Keratinocyte (primary cell): ENCODE measurements around the gene HSPB9. TPM values are rescaled to one million over a fixed set of nuclear protein-coding genes. Genes with fewer than 3 reads are reported as not detected.

Experiments
- DNase-seq: peaks from one replicate; pipeline ENCODE4 v3.0.0-alpha.2; 2011; ENCODE audit warnings: low read depth, missing footprints, low spot score
- FAIRE-seq: peaks from 2 replicates; lab custom pipeline; 2011; peaks lifted over from hg19 to GRCh38; lab: Jason Lieb, UNC
- H2AFZ ChIP-seq: 2 replicates; pipeline ENCODE4 v1.6.0; 2012; ENCODE audit warnings: low read length, control low read depth, inconsistent platforms; ENCODE audit not compliant: control insufficient read depth
- H3K27ac ChIP-seq: 2 replicates; pipeline ENCODE4 v1.5.1; 2011; ENCODE audit warnings: low read length; ENCODE audit not compliant: control insufficient read depth, insufficient read depth
- H3K27me3 ChIP-seq: 3 replicates; pipeline ENCODE4 v1.6.0; 2011; ENCODE audit warnings: low read length; ENCODE audit not compliant: control insufficient read depth, insufficient read depth; ENCODE audit errors: extremely low read depth
- H3K36me3 ChIP-seq, 2 experiments: 2 replicates in 1 of 2; 3 replicates in 1 of 2; pipeline ENCODE4 v1.5.1; 2011; ENCODE audit warnings: low read length in 2 of 2, mild to moderate bottlenecking in 1 of 2; ENCODE audit not compliant: control insufficient read depth in 2 of 2, insufficient read depth in 2 of 2; ENCODE audit errors: extremely low read depth in 1 of 2
- H3K4me1 ChIP-seq: 3 replicates; pipeline ENCODE4 v1.5.1; 2011; ENCODE audit warnings: low read length; ENCODE audit not compliant: control insufficient read depth, insufficient read depth; ENCODE audit errors: extremely low read depth
- H3K4me2 ChIP-seq: 3 replicates; pipeline ENCODE4 v1.6.0; 2011; ENCODE audit warnings: low read depth, low read length; ENCODE audit not compliant: control insufficient read depth, insufficient read depth; ENCODE audit errors: extremely low read depth
- H3K4me3 ChIP-seq, 3 experiments: fragments of 200-600 bp in 1 of 3; sonication (generic) in 1 of 3; 2 replicates in 2 of 3; 3 replicates in 1 of 3; pipeline ENCODE4 v1.5.1; 2011 to 2016; ENCODE audit warnings: low read length in 3 of 3, mild to moderate bottlenecking in 3 of 3, control low read depth in 2 of 3, inconsistent platforms in 1 of 3, low read depth in 1 of 3, mixed read lengths in 1 of 3, mixed run types in 1 of 3, moderate library complexity in 1 of 3; ENCODE audit not compliant: control insufficient read depth in 2 of 3, insufficient read depth in 2 of 3; ENCODE audit errors: extremely low read depth in 1 of 3
- H3K79me2 ChIP-seq: 2 replicates; pipeline ENCODE4 v1.6.0; 2012; ENCODE audit warnings: low read length; ENCODE audit not compliant: control insufficient read depth, insufficient read depth
- H3K9ac ChIP-seq: 3 replicates; pipeline ENCODE4 v1.6.0; 2011; ENCODE audit warnings: low read length; ENCODE audit not compliant: control insufficient read depth, insufficient read depth; ENCODE audit errors: extremely low read depth
- H3K9me1 ChIP-seq: 3 replicates; pipeline ENCODE4 v1.6.0; 2011; ENCODE audit warnings: low read length; ENCODE audit not compliant: control insufficient read depth, insufficient read depth; ENCODE audit errors: extremely low read depth
- H3K9me3 ChIP-seq: 2 replicates; pipeline ENCODE4 v1.5.1; 2012; ENCODE audit warnings: low read depth, low read length; ENCODE audit not compliant: control insufficient read depth
- H4K20me1 ChIP-seq: 3 replicates; pipeline ENCODE4 v1.6.0; 2011; ENCODE audit warnings: low read length; ENCODE audit not compliant: control insufficient read depth, insufficient read depth; ENCODE audit errors: extremely low read depth
- CTCF ChIP-seq, 3 experiments: IDR thresholded peaks in 1 of 3; conservative IDR thresholded peaks in 1 of 3; optimal IDR thresholded peaks in 1 of 3; 2 replicates in 2 of 3; 3 replicates in 1 of 3; pipeline versions ENCODE3 to v1.5.1; 2011; ENCODE audit warnings: low read length in 3 of 3, mild to moderate bottlenecking in 3 of 3, moderate library complexity in 2 of 3, control low read depth in 1 of 3, inconsistent platforms in 1 of 3; ENCODE audit not compliant: insufficient read depth in 2 of 3; ENCODE audit errors: extremely low read depth in 1 of 3
- EZH2 ChIP-seq: IDR thresholded peaks from one replicate; pipeline ENCODE4 v1.6.1; 2012; ENCODE audit warnings: inconsistent platforms, mild to moderate bottlenecking, low read length, moderate library complexity
- dilution Hi-C: fragments of 300-500 bp; cut with MboI; formaldehyde crosslinking; loops from one replicate; pipeline ENCODE4 v1.7.0; 2020; ENCODE audit warnings: low sequenced_read_pairs; ENCODE audit not compliant: extremely low pct_ligation_motif_present
- polyA plus RNA-seq, 5 experiments: library from polyadenylated mRNA; depleted of rRNA in 3 of 5; stranded (reverse) in 3 of 5; stranded (forward) in 1 of 5; unstranded in 1 of 5; fragments of >200 nt; gene quantifications; 1 replicate in 1 of 5; 2 replicates in 3 of 5; 3 replicates in 1 of 5; pipeline versions ENCODE4 v1.2.1 to v1.2.3, GENCODE V29; 2011 to 2012; ENCODE audit warnings: missing spikeins in 2 of 5, low read depth in 1 of 5, low replicate concordance in 1 of 5

The HSPB9 gene
- polyA plus RNA-seq, 1 donor (not counting 4 experiments of a cell fraction or from before 2014, with no cell fraction given), result not detected

GRCh38 chr17:42090964-42091790 is 31.4 kb upstream of the HSPB9 start:
- dilution Hi-C loops, result no loop called here
- no peak for FAIRE-seq
- Histone ChIP-seq H3K79me2 (no peaks in the 10 kb centered on the region), H2AFZ (no peak overlapping the region), H4K20me1 (no peaks in the 10 kb centered on the region), H3K4me1 (no peaks in the 10 kb centered on the region), H3K9me3 (no peaks in the 10 kb centered on the region), H3K9ac (no peak overlapping the region), H3K27ac (no peak overlapping the region), H3K27me3 (peaks cover 19% of the 10 kb centered on the region), H3K36me3 (no peaks in the 10 kb centered on the region), H3K9me1 (no peaks in the 10 kb centered on the region), H3K4me3 (no peak overlapping the region), H3K4me2 (no peak overlapping the region)
- TF ChIP-seq CTCF (optimal IDR thresholded peaks at IDR 0.05 in 1 of 3, IDR thresholded peaks at IDR 0.05 in 1 of 3, conservative IDR thresholded peaks at IDR 0.05 in 1 of 3; ENCODE audit: extremely low read depth in 1 of 3, insufficient read depth in 2 of 3, low read length in 3 of 3) (no peak), EZH2 (no peak)
- no peak for DNase-seq

GRCh38 chr17:42092939-42093338 is 29.7 kb upstream of the HSPB9 start:
- no peaks in the 10 kb centered on the region for H3K9me1 ChIP-seq
- H3K4me2 ChIP-seq, result no peak overlapping the region
- H3K27me3 ChIP-seq, result peaks cover 37% of the 10 kb centered on the region
- no peaks in the 10 kb centered on the region for H3K79me2 ChIP-seq
- H4K20me1 ChIP-seq, result no peaks in the 10 kb centered on the region
- DNase-seq (no peak), FAIRE-seq (no peak)
- TF ChIP-seq CTCF (optimal IDR thresholded peaks at IDR 0.05 in 1 of 3, IDR thresholded peaks at IDR 0.05 in 1 of 3, conservative IDR thresholded peaks at IDR 0.05 in 1 of 3; ENCODE audit: extremely low read depth in 1 of 3, insufficient read depth in 2 of 3, low read length in 3 of 3), result no peak
- no peak for TF ChIP-seq EZH2
- no peaks in the 10 kb centered on the region for H3K9me3 ChIP-seq
- H3K9ac ChIP-seq, result no peak overlapping the region
- no peaks in the 10 kb centered on the region for H3K36me3 ChIP-seq
- dilution Hi-C loops, result no loop called here
- H3K4me3 ChIP-seq, result no peak overlapping the region
- H2AFZ ChIP-seq, result no peak overlapping the region
- H3K27ac ChIP-seq, result no peak overlapping the region
- H3K4me1 ChIP-seq, result peaks cover 2% of the 10 kb centered on the region
